NCI-H2227 (cell line): ENCODE data around the gene SNTG2.

ENCODE experiments used
- DNase-seq: peaks from one replicate; lab custom pipeline; 2025; ENCODE audit not compliant: unreplicated experiment; lab: John Stamatoyannopoulos, UW

Gene SNTG2

GRCh38 chr2:926259-926793 lies 24.3 kb upstream of the SNTG2 start:
- DNase-seq: no peak

GRCh38 chr2:926896-927295 lies 23.8 kb upstream of the SNTG2 start:
- no peak for DNase-seq

DNA sequence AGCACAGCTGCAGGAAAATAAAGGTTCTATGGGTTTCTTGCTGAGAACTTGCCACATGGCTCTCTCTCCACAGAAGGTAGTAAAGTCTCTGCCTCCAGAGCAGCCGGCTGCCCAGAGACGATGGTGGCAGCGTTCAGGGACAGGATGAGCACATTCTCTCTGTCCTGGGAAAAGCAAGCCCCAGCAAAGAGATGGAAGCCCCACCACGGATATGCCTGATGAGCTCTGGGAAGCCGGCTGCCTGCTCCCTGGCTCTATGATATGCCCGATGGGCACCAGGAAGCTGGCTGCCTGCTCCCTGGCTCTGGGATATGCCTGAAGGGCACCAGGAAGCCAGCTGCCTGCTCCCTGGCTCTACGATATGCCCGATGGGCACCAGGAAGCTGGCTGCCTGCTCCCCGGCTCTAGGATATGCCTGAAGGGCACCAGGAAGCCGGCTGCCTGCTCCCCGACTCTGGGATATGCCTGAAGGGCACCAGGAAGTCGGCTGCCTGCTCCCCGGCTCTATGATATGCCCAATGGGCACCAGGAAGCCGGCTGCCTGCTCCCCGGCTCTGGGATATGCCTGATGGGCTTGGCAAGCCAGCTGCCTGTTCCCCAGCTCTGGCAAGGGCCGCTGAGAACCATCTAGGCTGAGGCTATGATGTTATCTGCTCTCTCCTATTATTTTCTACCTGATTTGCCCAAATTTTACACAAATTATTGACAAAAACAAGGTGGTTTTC lies 21.5 kb upstream of the SNTG2 start:
- no peak for DNase-seq

DNA sequence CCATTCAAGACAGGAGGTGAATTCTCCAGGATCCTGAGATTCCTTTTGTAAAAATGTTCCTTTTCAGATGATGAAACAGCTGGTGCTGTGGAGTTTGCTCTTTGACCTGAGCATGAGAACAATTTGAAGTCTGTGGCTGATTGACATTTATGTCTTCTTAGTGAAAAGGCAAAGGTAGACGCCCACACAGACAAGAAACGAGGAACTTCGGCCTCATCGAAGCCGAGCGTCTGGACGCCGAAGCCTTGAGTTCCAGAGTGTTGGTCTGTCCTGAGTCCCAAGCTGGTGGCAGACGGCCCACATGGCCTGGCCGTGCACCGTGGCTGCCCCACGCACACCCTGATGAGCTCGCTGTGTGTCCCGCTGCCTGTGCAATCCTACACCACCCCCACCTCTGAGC lies 20.7 kb upstream of the SNTG2 start:
- DNase-seq: no peak

GRCh38 chr2:930935-931334 lies 19.7 kb upstream of the SNTG2 start:
- DNase-seq: no peak

DNA sequence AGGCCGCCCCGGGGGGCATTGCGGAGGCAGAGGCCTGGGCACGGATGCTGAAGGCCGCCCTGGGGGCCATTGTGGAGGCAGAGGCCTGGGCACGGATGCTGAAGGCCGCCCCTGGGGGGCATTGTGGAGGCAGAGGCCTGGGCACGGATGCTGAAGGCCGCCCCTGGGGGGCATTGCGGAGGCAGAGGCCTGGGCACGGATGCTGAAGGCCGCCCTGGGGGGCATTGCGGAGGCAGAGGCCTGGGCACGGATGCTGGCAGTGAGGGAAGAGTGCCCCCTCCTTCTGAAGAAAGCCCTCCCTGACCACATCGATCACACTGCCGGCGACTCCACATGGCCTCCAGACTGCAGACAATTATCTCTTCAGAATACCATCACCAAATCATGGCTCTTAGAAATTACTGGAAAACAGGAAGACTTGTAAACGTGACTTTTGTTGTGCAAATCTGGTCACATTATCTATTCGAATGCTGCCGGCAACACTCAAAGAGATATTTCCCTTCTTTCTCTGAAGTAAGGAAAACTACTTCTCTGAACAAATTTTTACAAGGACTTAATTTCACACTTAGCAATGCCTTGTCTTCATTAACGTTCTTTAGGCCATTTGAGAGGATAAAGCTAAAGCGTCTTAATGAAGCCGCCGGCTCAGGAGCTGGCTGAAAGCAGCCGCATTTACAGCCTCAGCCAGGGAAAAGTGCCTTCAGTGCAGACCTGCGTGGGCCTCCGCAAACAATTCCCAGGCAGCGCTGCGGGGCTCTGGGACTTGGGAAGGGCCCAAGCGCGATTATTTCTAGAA lies 18.1 kb upstream of the SNTG2 start:
- DNase-seq: no peak

GRCh38 chr2:933734-934295 lies 16.8 kb upstream of the SNTG2 start:
- DNase-seq: no peak

GRCh38 chr2:937530-937929 lies 13.1 kb upstream of the SNTG2 start:
- DNase-seq: no peak

- DNase-seq: no peak
These were observed 12.3 kb upstream of the SNTG2 start for GRCh38 chr2:938181-939005.

- no peak for DNase-seq
These were observed 10.6 kb upstream of the SNTG2 start for GRCh38 chr2:939936-940601.

- no peak for DNase-seq
These were observed 8.8 kb upstream of the SNTG2 start for GRCh38 chr2:941871-942270.

DNA sequence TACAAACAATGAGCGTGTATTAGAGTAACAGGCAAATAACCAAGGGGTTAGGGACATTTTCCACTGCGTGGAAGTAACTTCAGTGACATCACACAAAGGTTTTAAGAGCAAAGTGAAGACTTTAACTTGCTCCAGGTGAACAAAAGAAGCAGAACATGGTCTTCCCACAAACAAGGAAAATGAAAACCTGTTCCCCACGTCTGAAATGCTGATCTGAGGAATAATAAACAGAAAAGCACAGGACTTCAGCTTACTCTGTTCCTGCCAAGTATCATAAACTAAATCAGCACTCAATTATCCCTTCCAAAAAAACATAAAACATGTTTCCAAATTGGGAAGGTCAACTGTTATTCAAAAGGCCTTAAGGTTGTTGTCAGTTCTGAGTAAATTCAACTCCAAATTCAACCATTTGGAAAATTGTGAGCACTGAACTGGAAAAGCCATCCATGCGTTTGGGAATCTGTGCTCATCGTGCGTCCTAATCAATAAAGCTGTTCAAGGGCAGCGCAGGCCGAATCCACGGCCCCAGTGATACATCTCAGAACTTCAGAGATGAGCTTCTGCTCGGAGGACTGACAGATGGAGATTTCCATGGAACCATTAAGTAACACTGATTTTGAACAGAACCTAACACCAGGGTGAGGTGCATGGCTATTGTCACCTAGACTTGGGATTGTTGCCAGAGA lies 7.7 kb upstream of the SNTG2 start:
- no peak for DNase-seq

GRCh38 chr2:943461-943797 lies 7.2 kb upstream of the SNTG2 start:
- no peak for DNase-seq

DNA sequence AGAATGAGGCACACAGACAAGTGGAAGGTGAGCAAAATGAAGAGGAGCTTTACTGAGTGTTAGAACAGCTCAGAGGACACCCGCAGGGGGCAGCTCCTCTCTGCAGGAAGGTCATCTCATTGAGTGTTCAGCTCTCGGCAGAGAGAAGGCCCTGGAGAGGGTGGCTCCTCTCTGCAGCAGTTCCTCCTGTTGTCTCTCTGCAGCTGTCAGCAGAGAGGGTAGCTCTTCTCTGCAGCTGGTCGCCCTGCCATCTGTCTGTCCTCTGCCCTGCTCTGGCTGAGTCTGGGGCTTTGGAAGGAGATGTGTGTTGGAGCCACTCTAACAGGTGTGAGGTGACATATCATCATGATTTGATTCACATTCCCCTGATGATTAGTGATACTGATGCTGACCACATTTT lies 6.8 kb upstream of the SNTG2 start:
- DNase-seq: no peak

- DNase-seq: no peak
These were observed 6.0 kb upstream of the SNTG2 start for GRCh38 chr2:944693-945092.

DNA sequence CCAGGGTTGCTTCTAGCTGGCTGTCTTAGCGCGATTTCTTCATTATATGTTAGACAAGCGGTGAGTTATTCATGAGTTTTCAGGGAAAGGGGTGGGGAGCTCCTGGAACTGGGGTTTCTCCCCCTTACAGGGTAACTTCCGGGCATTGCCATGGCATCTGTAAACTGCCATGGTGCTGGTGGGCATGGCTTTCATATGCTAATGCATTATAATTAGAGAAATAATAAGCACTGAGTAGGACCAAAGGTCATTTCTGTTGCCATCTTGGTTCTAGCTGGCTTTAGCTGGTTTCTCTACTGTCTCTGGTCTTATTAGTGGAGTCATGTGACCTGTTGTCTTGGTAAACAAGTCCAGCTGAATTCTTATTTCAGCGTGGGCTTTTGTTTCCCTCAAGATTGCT lies 5.5 kb upstream of the SNTG2 start:
- no peak for DNase-seq

DNA sequence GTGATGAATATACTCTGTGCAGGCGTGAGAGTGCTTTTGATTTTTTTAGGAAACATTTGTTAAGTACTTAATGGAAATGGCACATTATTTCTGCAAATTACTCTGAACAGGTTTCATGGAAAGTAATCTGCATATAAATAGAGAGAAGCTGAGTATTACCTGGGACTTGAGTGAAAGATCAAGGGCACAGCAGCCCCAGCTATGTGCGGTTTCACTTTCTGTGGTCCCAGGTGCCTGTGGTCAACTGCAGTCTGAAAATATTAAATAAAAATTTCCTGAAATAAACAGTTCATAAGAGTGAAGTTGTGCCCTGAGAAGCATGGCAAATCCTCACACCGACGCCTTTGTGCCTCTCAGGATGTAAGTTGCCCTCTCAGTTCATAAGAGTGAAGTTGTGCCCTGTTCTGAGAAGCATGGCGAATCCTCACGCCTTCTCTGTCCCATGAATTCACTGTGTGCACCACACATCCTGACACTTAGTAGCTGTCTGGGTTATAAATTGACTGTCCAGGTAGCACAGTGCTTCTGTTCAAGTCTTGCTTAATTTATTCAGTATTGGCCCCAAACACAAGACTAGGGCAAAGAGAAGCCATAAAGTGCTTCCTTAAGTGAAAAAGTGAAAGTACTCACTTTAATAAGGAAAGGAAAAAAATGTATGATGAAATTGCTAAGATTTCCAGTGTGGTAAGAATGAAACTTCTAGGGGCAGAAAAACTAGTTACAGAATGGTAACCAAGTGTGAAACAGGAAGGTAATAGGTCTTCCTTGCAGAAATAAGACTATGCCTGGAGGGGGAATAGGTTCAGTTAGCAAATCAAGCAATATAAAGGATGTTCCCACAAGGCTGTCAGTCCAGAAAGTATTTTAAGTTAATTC lies 4.3 kb upstream of the SNTG2 start:
- no peak for DNase-seq

- no peak for DNase-seq
These were observed 1.1 kb upstream of the SNTG2 start for GRCh38 chr2:949384-950079.
